Activated T-helper 2 cell treated with anti-CD3 and anti-CD28 coated beads, Interferon-gamma antibody, Interleukin-2, Interleukin-4, amounts not matched to agents 10 μg/mL and 5 μg/mL and 100 μg/mL, durations not matched to agents 14 hours and 24 hours and 36 hours (primary cell): ENCODE data around the gene ZC3H7A. TPM values are rescaled to one million over a fixed set of nuclear protein-coding genes. Genes with fewer than 3 reads are reported as not detected.
A peak's percentile ranks its signal among the peaks of the same experiment; 100 is the strongest.
"Not testable (repeated sequence)": the region's sequence is repeated elsewhere in the genome, so short reads cannot be mapped to it uniquely, and the experiment has no call there.

ENCODE experiments used
- DNase-seq: peaks from one replicate; pipeline ENCODE4 v3.0.0; 2021; ENCODE audit warnings: low spot score
- H3K27ac Mint-ChIP-seq: one replicate; pipeline ENCODE4 v1.8.0; 2021; ENCODE audit warnings: mixed read lengths
- H3K27me3 Mint-ChIP-seq: one replicate; pipeline ENCODE4 v1.8.0; 2021; ENCODE audit warnings: low read depth, mixed read lengths
- H3K36me3 Mint-ChIP-seq: one replicate; pipeline ENCODE4 v1.8.0; 2021; ENCODE audit warnings: low read depth, mixed read lengths
- H3K4me1 Mint-ChIP-seq: one replicate; pipeline ENCODE4 v1.8.0; 2021; ENCODE audit warnings: low read depth, mixed read lengths
- H3K4me3 Mint-ChIP-seq: one replicate; pipeline ENCODE4 v1.8.0; 2021; ENCODE audit warnings: low read depth, mild to moderate bottlenecking, moderate library complexity, mixed read lengths
- H3K9me3 Mint-ChIP-seq: one replicate; pipeline ENCODE4 v1.8.0; 2021; ENCODE audit warnings: mixed read lengths
- intact Hi-C: fragments of 100-400 bp; cut with micrococcal nuclease; formaldehyde crosslinking; loops from one replicate; pipeline ENCODE4 v1.15.1; 2023
- total RNA-seq: library from RNA; stranded (reverse); gene quantifications from 2 replicates; pipeline ENCODE4 v1.2.3, GENCODE V29; 2022

Gene ZC3H7A
- total RNA-seq, 1 donor from 2014 or later, result 63.4 TPM

DNA sequence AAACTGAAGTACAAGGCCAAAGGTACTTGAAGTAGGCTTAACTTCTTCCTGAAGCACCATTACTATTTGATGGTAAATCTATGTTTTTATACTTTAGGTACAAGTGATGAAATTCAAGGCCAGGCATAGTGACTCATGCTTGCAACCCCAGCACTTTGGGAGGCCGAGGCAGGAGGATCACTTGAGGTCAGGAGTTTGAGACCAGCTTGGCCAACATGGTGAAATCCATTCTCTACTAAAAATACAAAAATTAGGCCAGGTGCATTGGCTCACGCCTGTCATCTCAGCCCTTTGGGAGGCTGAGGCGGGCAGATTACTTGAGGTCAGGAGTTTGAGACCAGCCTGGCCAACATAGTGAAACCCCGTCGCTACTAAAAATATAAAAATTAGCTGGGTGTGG, 26.6 kb upstream of the ZC3H7A start:
- H3K4me1 Mint-ChIP-seq, H3K36me3 Mint-ChIP-seq, H3K27me3 Mint-ChIP-seq, H3K27ac Mint-ChIP-seq, H3K9me3 Mint-ChIP-seq, DNase-seq, intact Hi-C loops, H3K4me3 Mint-ChIP-seq: not testable (repeated sequence)

DNA sequence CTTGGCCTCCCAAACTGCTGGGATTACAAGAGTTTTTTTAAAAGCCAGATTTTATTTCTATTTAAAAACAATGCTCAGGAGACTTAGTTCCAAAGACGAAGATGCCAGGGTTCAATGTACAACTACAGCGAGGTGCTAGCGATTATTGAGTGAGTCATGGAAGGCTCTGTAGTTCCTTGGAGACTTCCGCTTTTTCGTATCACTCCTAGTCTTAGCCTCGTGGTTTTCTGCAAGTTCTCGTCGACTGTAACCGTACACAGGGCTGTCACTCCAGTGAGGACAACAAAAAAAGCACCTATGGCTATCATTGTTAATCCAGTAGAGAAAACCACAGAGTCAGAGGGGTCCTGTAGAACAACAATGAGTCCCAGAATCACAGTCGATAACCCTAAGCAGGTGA, 22.7 kb upstream of the ZC3H7A start:
- intact Hi-C loops, result no loop called here
- no peak overlapping the region for H3K4me3 Mint-ChIP-seq
- no peak for DNase-seq
- H3K27me3 Mint-ChIP-seq, result no peaks in the 10 kb centered on the region
- no peaks in the 10 kb centered on the region for H3K4me1 Mint-ChIP-seq
- H3K9me3 Mint-ChIP-seq, result no peaks in the 10 kb centered on the region
- no peaks in the 10 kb centered on the region for H3K36me3 Mint-ChIP-seq
- H3K27ac Mint-ChIP-seq, result no peak overlapping the region

- intact Hi-C loops, H3K4me3 Mint-ChIP-seq, H3K27ac Mint-ChIP-seq, H3K36me3 Mint-ChIP-seq, DNase-seq, H3K4me1 Mint-ChIP-seq, H3K27me3 Mint-ChIP-seq, H3K9me3 Mint-ChIP-seq: not testable (repeated sequence)
Observed at GRCh38 chr16:11818970-11819369, 21.9 kb upstream of the ZC3H7A start.

- H3K4me3 Mint-ChIP-seq, result no peak overlapping the region
- H3K27ac Mint-ChIP-seq, result no peak overlapping the region
- no peaks in the 10 kb centered on the region for H3K36me3 Mint-ChIP-seq
- intact Hi-C loops, result no loop called here
- no peaks in the 10 kb centered on the region for H3K9me3 Mint-ChIP-seq
- H3K4me1 Mint-ChIP-seq, result peaks cover 4% of the 10 kb centered on the region
- no peak for DNase-seq
- H3K27me3 Mint-ChIP-seq, result no peaks in the 10 kb centered on the region
Observed at GRCh38 chr16:11816123-11816522, 19.1 kb upstream of the ZC3H7A start.

GRCh38 chr16:11814800-11815199, 17.7 kb upstream of the ZC3H7A start:
- not testable (repeated sequence) for H3K36me3 Mint-ChIP-seq

DNA sequence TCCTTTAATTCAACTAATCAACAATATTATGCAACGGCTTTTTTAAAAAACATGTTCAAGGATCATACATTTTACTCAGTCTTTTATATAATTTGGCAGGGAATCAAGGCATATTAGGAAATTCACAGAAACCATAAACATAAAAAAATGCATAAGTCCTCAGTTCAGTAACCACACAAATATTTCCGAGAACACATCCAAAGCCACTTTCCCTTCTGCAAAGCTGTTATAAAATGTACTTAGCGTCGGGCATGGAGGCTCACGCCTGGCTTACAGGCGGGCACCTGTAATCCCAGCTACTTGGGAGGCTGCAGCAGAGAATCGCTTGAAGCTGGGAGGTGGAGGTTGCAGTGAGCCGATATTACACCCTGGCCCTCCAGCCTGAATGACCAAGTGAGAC, 9.7 kb upstream of the ZC3H7A start:
- Mint-ChIP-seq H3K4me1 (peaks cover 10% of the 10 kb centered on the region), H3K4me3 (no peak overlapping the region), H3K27ac (no peak overlapping the region), H3K9me3 (peaks cover 6% of the 10 kb centered on the region), H3K36me3 (peaks cover 6% of the 10 kb centered on the region), H3K27me3 (no peaks in the 10 kb centered on the region)
- DNase-seq, result no peak
- intact Hi-C loops, result no loop called here

More at GRCh38 chr16:11814800-11815199, 17.7 kb upstream of the ZC3H7A start:
- intact Hi-C loops, DNase-seq, H3K27me3 Mint-ChIP-seq, H3K4me3 Mint-ChIP-seq, H3K27ac Mint-ChIP-seq, H3K9me3 Mint-ChIP-seq: not testable (repeated sequence)
- H3K4me1 Mint-ChIP-seq, result peaks cover 11% of the 10 kb centered on the region

DNA sequence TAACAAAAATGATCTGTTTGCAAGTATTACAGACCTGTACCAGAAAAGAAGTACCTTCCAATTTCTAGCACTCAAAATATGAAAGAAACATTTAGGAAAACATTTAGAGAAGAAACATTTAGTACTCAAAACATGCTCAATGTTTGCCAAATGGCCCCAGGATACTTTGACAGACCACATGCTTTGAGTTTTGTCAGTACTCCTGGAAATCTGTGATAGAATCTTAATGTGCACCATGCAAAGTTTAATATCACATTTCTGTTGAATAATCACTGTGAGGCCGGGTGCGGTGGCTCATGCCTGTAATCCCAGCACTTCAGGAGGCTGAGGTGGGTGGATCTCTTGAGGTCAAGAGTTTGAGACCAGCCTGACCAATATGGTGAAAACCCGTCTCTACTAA, 8.5 kb upstream of the ZC3H7A start:
- no peak for DNase-seq
- H3K4me1 Mint-ChIP-seq, result peaks cover 12% of the 10 kb centered on the region
- peaks cover 11% of the 10 kb centered on the region for H3K36me3 Mint-ChIP-seq
- peaks cover 6% of the 10 kb centered on the region for H3K9me3 Mint-ChIP-seq
- H3K27me3 Mint-ChIP-seq, result no peaks in the 10 kb centered on the region
- H3K4me3 Mint-ChIP-seq, result no peak overlapping the region
- intact Hi-C loops, result no loop called here
- no peak overlapping the region for H3K27ac Mint-ChIP-seq

DNA sequence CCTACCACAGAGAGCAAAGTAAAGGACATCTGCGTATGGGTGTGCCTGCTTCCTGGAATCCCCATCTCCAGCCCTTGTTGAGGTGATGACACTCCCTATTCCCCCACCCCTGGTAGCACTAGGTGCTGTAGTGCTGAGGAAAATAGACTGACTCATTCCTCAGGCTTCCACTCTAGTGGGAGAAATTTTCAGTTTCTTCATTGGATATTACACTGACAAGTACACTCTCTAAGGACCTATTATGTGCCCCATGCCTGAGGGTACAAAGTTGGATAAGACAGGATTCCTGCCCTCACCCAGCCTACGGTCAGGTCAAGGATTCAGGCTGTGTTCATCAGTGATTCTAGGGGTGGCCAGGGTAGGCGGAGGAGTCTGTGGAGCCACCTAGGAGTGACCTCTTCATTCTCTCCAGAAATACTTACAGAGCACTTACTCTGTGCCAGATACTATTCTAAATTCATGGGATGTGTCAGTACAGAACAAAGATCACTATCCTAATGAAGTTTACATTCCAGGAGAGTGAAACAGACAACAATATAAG, 4.5 kb upstream of the ZC3H7A start:
- intact Hi-C loops, result no loop called here
- no peaks in the 10 kb centered on the region for H3K27me3 Mint-ChIP-seq
- H3K27ac Mint-ChIP-seq, result no peak overlapping the region
- peaks cover 28% of the 10 kb centered on the region for H3K36me3 Mint-ChIP-seq
- peaks cover 32% of the 10 kb centered on the region for H3K4me1 Mint-ChIP-seq
- no peak for DNase-seq
- no peak overlapping the region for H3K4me3 Mint-ChIP-seq
- H3K9me3 Mint-ChIP-seq, result no peaks in the 10 kb centered on the region

GRCh38 chr16:11800382-11800718, 3.3 kb upstream of the ZC3H7A start:
- Mint-ChIP-seq H3K36me3 (peaks cover 36% of the 10 kb centered on the region), H3K27me3 (no peaks in the 10 kb centered on the region), H3K9me3 (no peaks in the 10 kb centered on the region), H3K27ac (peak overlapping the region; percentile 91), H3K4me1 (peaks cover 39% of the 10 kb centered on the region), H3K4me3 (peak overlapping the region; percentile 93)
- no peak for DNase-seq
- intact Hi-C loops, result no loop called here

DNA sequence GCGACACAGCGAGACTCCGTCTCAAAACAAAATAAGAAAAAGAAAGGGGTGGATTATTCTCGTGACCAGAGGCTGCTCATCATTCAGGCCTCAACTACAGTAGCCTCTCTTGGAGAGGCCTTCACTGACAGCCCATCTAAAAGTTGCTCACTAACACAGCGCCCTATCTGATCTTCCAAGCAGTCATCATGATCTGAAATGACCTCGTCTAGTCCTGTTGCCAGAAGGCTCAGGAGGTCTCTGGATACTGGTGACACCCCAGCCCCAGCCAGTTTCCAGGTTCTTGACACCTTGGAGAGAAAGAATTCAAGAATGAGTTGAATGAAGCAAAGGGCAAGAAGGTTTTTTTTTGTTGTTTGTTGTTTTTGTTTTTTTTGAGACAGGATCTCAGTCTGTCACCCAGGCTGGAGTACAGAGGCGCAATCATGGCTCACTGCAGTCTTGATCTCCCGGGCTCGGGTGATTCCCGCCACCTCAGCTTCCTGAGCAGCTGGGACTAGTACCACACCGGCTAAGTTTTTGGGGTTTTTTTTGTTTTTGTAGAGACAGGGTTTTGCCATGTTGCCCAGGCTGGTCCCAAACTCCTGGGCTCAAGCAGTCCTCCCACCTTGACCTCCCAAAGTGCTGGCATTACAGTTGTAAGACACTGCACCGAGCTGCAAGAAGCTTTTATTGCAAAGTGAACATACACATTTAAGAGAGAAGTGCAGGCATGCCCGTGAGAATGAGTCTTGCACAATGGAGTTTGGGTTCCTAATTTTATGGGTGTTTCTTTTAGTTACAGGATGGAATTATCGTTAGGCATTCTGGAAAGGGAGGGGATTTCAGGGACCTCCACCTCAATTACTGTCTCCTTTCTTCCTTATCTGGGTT, 2.7 kb upstream of the ZC3H7A start:
- Mint-ChIP-seq H3K4me3 (peak overlapping the region; percentile 93), H3K4me1 (peaks cover 45% of the 10 kb centered on the region), H3K36me3 (peaks cover 42% of the 10 kb centered on the region), H3K27ac (peak overlapping the region; percentile 91), H3K9me3 (no peaks in the 10 kb centered on the region), H3K27me3 (no peaks in the 10 kb centered on the region)
- DNase-seq, result no peak
- intact Hi-C loops, result loop anchor here (5.0 to 10.0 kb wide), 4 partner anchors 113 to 857 kb away; partner anchors contain the start of genes CLEC16A, DEXI and SOCS1

GRCh38 chr16:11799017-11799381, 1.9 kb upstream of the ZC3H7A start:
- Mint-ChIP-seq H3K4me1 (peaks cover 52% of the 10 kb centered on the region), H3K36me3 (peaks cover 49% of the 10 kb centered on the region), H3K27me3 (no peaks in the 10 kb centered on the region), H3K27ac (peak overlapping the region; percentile 96), H3K4me3 (peak overlapping the region; percentile 93), H3K9me3 (no peaks in the 10 kb centered on the region)
- intact Hi-C loops, result loop anchor here (5.0 to 10.0 kb wide), 4 partner anchors 113 to 857 kb away; partner anchors contain the start of genes CLEC16A, DEXI and SOCS1
- DNase-seq, result no peak

DNA sequence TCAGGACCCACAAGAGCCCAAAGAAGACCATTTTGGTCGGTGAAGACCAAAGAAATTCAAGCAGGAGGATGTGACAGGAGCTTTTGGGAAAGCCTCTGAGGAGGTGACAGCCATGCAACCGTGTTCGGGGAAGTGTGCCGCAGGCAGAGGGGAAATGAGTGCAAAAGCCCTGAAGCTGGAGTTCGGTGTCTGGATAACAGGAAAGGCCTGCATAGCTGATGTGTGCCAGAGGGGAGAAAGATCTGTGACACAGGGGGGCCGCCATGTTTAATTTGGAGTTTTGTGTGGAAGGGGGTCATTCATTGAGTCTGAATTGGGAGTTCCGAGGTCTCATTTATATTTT, 870 bp upstream of the ZC3H7A start:
- DNase-seq, result no peak
- intact Hi-C loops, result loop anchor here (1.0 to 10.0 kb wide), 7 partner anchors 15 to 856 kb away; partner anchors contain the start of genes CLEC16A, DEXI, RSL1D1 and SOCS1
- Mint-ChIP-seq H3K36me3 (peaks cover 58% of the 10 kb centered on the region), H3K27ac (peak overlapping the region; percentile 96), H3K4me1 (peaks cover 62% of the 10 kb centered on the region), H3K4me3 (peak overlapping the region; percentile 93), H3K9me3 (no peaks in the 10 kb centered on the region), H3K27me3 (no peaks in the 10 kb centered on the region)
